Cardiac fibroblast (primary cell): Measurements from ENCODE around the gene ATP6V0B.

Experiments
- DNase-seq, 2 donors: peaks; one replicate each; pipeline versions ENCODE4 v3.0.0 to v3.0.0-alpha.2; 2010; ENCODE audit warnings: low read depth in 2 of 2
- H3K4me3 ChIP-seq, 2 donors: replicated peaks in 1 of 2; 1 replicate in 1 of 2; 2 replicates in 1 of 2; pipeline ENCODE4 v1.5.1; 2011; ENCODE audit warnings: low read depth in 2 of 2, low read length in 2 of 2, mild to moderate bottlenecking in 2 of 2, moderate library complexity in 1 of 2
- CTCF ChIP-seq: IDR thresholded peaks from one replicate; pipeline ENCODE4 v1.5.1; 2011; ENCODE audit warnings: low read depth, mild to moderate bottlenecking, low read length, inconsistent platforms

The ATP6V0B gene

GRCh38 chr1:43974443-43975248, at the start of gene ATP6V0B:
TSS of gene ATP6V0B (plus strand) at chr1:43974960. CDS start at chr1:43975041, 81 bp downstream.
- TF ChIP-seq CTCF = no peak
- DNase-seq = peak; percentile 94
- H3K4me3 ChIP-seq = peak within 1 kb of the TSS; percentile 91 to 94

GRCh38 chr1:43925846-43926245, 48.9 kb upstream of the ATP6V0B start:
- H3K4me3 ChIP-seq = no peak overlapping the region
- no peak for DNase-seq
- no peak for TF ChIP-seq CTCF

- no peak overlapping the region for H3K4me3 ChIP-seq
- TF ChIP-seq CTCF = peak; percentile 27
- no peak for DNase-seq
Observed at GRCh38 chr1:43930168-43930948, 44.4 kb upstream of the ATP6V0B start.

- no peak for DNase-seq
- H3K4me3 ChIP-seq = no peak overlapping the region
- no peak for TF ChIP-seq CTCF
Observed at GRCh38 chr1:43930949-43931275, 43.8 kb upstream of the ATP6V0B start.

- H3K4me3 ChIP-seq = no peak overlapping the region
- no peak for TF ChIP-seq CTCF
- no peak for DNase-seq
Observed at GRCh38 chr1:43931711-43932660, 42.8 kb upstream of the ATP6V0B start.

GRCh38 chr1:43932786-43933385, 41.9 kb upstream of the ATP6V0B start:
- no peak for TF ChIP-seq CTCF
- peak overlapping the region; percentile 39 to 43 for H3K4me3 ChIP-seq
- peak; percentile 25 to 60 for DNase-seq
